ENCODE measurements around the gene RGS12. TPM values are rescaled to one million over a fixed set of nuclear protein-coding genes. Genes with fewer than 3 reads are reported as not detected.
A peak's percentile ranks its signal among the peaks of the same experiment; 100 is the strongest.

RGS12 gene
- total RNA-seq, 1 experiment from 2014 or later, result 53.9 TPM

DNA sequence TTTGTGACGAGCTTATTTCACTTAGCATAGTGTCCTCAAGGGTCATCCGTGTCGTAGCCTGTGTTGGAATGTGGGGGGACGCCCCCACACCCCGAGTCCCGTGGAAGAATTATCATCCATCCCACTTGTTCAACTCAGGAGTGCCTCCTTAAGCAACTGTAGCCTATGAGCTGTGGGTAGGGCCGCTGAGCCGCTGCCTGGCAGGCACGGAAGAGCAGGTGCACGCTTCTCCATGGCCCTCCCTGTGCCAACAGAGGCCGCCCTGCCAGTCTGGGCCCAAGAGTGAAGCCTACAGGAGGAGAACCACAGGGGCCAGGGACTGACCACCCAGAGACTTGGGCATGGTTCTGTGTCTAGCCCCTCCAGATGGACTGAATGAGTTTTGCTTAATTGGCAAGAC lies 2.3 kb upstream of the RGS12 start:
- ChIA-PET CTCF (no interaction called here), POLR2A (ENCODE audit: low non-redundant PET) (no interaction called here)
- intact Hi-C loops (cut with micrococcal nuclease; ENCODE audit: unreplicated experiment), result no loop called here
- TF ChIP-seq EZH2 (IDR thresholded peaks at IDR 0.05; ENCODE audit: borderline replicate concordance, low read depth, low read length, poor library complexity, severe bottlenecking) (no peak), CTCF (conservative IDR thresholded peaks at IDR 0.05; ENCODE audit: low read depth, low read length) (no peak)
- H3K27ac ChIP-seq (ENCODE audit: low read depth, low read length, poor library complexity, severe bottlenecking), result no peak overlapping the region
- H3K27me3 ChIP-seq (replicated peaks; ENCODE audit: insufficient read depth, low read depth, low read length, poor library complexity), result no peaks in the 10 kb centered on the region
- H3K4me1 ChIP-seq (ENCODE audit: insufficient read depth, low read length, poor library complexity, severe bottlenecking), result peaks cover 16% of the 10 kb centered on the region
- no TSS peak for BruUV-seq (replicated peaks)
- no peaks in the 10 kb centered on the region for H3K36me3 ChIP-seq (ENCODE audit: insufficient read depth, low read length, poor library complexity, severe bottlenecking)
- no peak overlapping the region for H3K4me3 ChIP-seq (ENCODE audit: low read depth, low read length, poor library complexity, severe bottlenecking)
- no peaks in the 10 kb centered on the region for H3K9me3 ChIP-seq (ENCODE audit: low read depth, low read length, poor library complexity, severe bottlenecking)
- DNase-seq (ENCODE audit: low spot score), result no peak

- no peaks in the 10 kb centered on the region for H3K27me3 ChIP-seq (replicated peaks; ENCODE audit: insufficient read depth, low read depth, low read length, poor library complexity)
- H3K36me3 ChIP-seq (ENCODE audit: insufficient read depth, low read length, poor library complexity, severe bottlenecking), result no peaks in the 10 kb centered on the region
- no peak for TF ChIP-seq CTCF (conservative IDR thresholded peaks at IDR 0.05; ENCODE audit: low read depth, low read length)
- TSS peak; percentile 33 for BruUV-seq (replicated peaks)
- no peaks in the 10 kb centered on the region for H3K9me3 ChIP-seq (ENCODE audit: low read depth, low read length, poor library complexity, severe bottlenecking)
- CTCF ChIA-PET, result no interaction called here
- no peak overlapping the region for H3K4me3 ChIP-seq (ENCODE audit: low read depth, low read length, poor library complexity, severe bottlenecking)
- POLR2A ChIA-PET (ENCODE audit: low non-redundant PET), result no interaction called here
- H3K4me1 ChIP-seq (ENCODE audit: insufficient read depth, low read length, poor library complexity, severe bottlenecking), result peaks cover 16% of the 10 kb centered on the region
- no peak overlapping the region for H3K27ac ChIP-seq (ENCODE audit: low read depth, low read length, poor library complexity, severe bottlenecking)
- DNase-seq (ENCODE audit: low spot score), result no peak
- intact Hi-C loops (cut with micrococcal nuclease; ENCODE audit: unreplicated experiment), result no loop called here
Observed at GRCh38 chr4:3290889-3291321, 1.9 kb upstream of the RGS12 start.

GRCh38 chr4:3291411-3291968 lies 1.3 kb upstream of the RGS12 start:
- no peaks in the 10 kb centered on the region for H3K27me3 ChIP-seq (replicated peaks; ENCODE audit: insufficient read depth, low read depth, low read length, poor library complexity)
- H3K4me1 ChIP-seq (ENCODE audit: insufficient read depth, low read length, poor library complexity, severe bottlenecking), result peaks cover 16% of the 10 kb centered on the region
- H3K4me3 ChIP-seq (ENCODE audit: low read depth, low read length, poor library complexity, severe bottlenecking), result peak overlapping the region; percentile 67
- ChIA-PET POLR2A (ENCODE audit: low non-redundant PET) (no interaction called here), CTCF (no interaction called here)
- no TSS peak for BruUV-seq (replicated peaks)
- intact Hi-C loops (cut with micrococcal nuclease; ENCODE audit: unreplicated experiment), result no loop called here
- no peak for DNase-seq (ENCODE audit: low spot score)
- H3K36me3 ChIP-seq (ENCODE audit: insufficient read depth, low read length, poor library complexity, severe bottlenecking), result no peaks in the 10 kb centered on the region
- no peaks in the 10 kb centered on the region for H3K9me3 ChIP-seq (ENCODE audit: low read depth, low read length, poor library complexity, severe bottlenecking)
- H3K27ac ChIP-seq (ENCODE audit: low read depth, low read length, poor library complexity, severe bottlenecking), result peak overlapping the region; percentile 69
- TF ChIP-seq CTCF (conservative IDR thresholded peaks at IDR 0.05; ENCODE audit: low read depth, low read length) (no peak), EZH2 (IDR thresholded peaks at IDR 0.05; ENCODE audit: borderline replicate concordance, low read depth, low read length, poor library complexity, severe bottlenecking) (no peak)

Data from A673 (cell line).